Chondrocyte (in vitro differentiated cells): Measurements from ENCODE around the gene IGFL3. TPM values are rescaled to one million over a fixed set of nuclear protein-coding genes. Genes with fewer than 3 reads are reported as not detected.

Experiments used
- DNase-seq: peaks from one replicate; pipeline ENCODE4 v3.0.0; 2021; ENCODE audit warnings: mixed read lengths, low spot score
- H3K27ac Mint-ChIP-seq: one replicate; pipeline ENCODE4 v1.8.0; 2021; ENCODE audit warnings: mild to moderate bottlenecking, moderate library complexity, mixed read lengths; ENCODE audit not compliant: unreplicated experiment
- H3K27me3 Mint-ChIP-seq: 2 replicates; pipeline ENCODE4 v1.8.0; 2021; ENCODE audit warnings: low read depth, mixed read lengths
- H3K36me3 Mint-ChIP-seq: 2 replicates; pipeline ENCODE4 v1.8.0; 2021; ENCODE audit warnings: low read depth, mixed read lengths
- H3K4me1 Mint-ChIP-seq: 2 replicates; pipeline ENCODE4 v1.8.0; 2021; ENCODE audit warnings: low read depth, mild to moderate bottlenecking, mixed read lengths
- H3K4me3 Mint-ChIP-seq: one replicate; pipeline ENCODE4 v1.8.0; 2021; ENCODE audit warnings: mild to moderate bottlenecking, moderate library complexity, mixed read lengths; ENCODE audit not compliant: unreplicated experiment
- H3K9me3 Mint-ChIP-seq: 2 replicates; pipeline ENCODE4 v1.8.0; 2021; ENCODE audit warnings: low read depth, mixed read lengths
- CTCF ChIP-seq: fragments of 200-600 bp; sonication (generic); IDR thresholded peaks from 2 replicates; pipeline ENCODE4 v1.5.0; 2021; ENCODE audit warnings: antibody characterized with exemption, mild to moderate bottlenecking, moderate library complexity
- total RNA-seq: library from RNA; stranded (reverse); gene quantifications from 3 replicates; pipeline ENCODE4 v1.2.1, GENCODE V29; 2021

The IGFL3 gene
- total RNA-seq, 1 donor from 2014 or later, result 0.70 TPM

GRCh38 chr19:46126086-46126580 lies 1.6 kb upstream of the IGFL3 start:
- no peak for TF ChIP-seq CTCF
- Mint-ChIP-seq H3K4me3 (no peak overlapping the region), H3K4me1 (peaks cover 2% of the 10 kb centered on the region), H3K9me3 (peaks cover 11% of the 10 kb centered on the region), H3K27ac (no peak overlapping the region), H3K36me3 (peaks cover 8% of the 10 kb centered on the region), H3K27me3 (peaks cover 38% of the 10 kb centered on the region)
- no peak for DNase-seq

GRCh38 chr19:46125447-46125846 lies 959 bp upstream of the IGFL3 start:
- peaks cover 2% of the 10 kb centered on the region for H3K4me1 Mint-ChIP-seq
- peaks cover 38% of the 10 kb centered on the region for H3K27me3 Mint-ChIP-seq
- TF ChIP-seq CTCF, result no peak
- no peak overlapping the region for H3K27ac Mint-ChIP-seq
- no peak overlapping the region for H3K4me3 Mint-ChIP-seq
- peaks cover 11% of the 10 kb centered on the region for H3K9me3 Mint-ChIP-seq
- DNase-seq, result no peak
- H3K36me3 Mint-ChIP-seq, result peaks cover 8% of the 10 kb centered on the region

- H3K4me3 Mint-ChIP-seq, result no peak overlapping the region
- DNase-seq, result no peak
- peaks cover 24% of the 10 kb centered on the region for H3K27me3 Mint-ChIP-seq
- peaks cover 4% of the 10 kb centered on the region for H3K9me3 Mint-ChIP-seq
- H3K27ac Mint-ChIP-seq, result no peak overlapping the region
- no peak for TF ChIP-seq CTCF
- peaks cover 19% of the 10 kb centered on the region for H3K4me1 Mint-ChIP-seq
- peaks cover 3% of the 10 kb centered on the region for H3K36me3 Mint-ChIP-seq
Measured at GRCh38 chr19:46118136-46118535, 6.4 kb downstream of the IGFL3 start.

- Mint-ChIP-seq H3K4me3 (no peak overlapping the region), H3K4me1 (peaks cover 17% of the 10 kb centered on the region), H3K27me3 (peaks cover 30% of the 10 kb centered on the region), H3K27ac (no peak overlapping the region), H3K36me3 (peaks cover 3% of the 10 kb centered on the region), H3K9me3 (peaks cover 4% of the 10 kb centered on the region)
- no peak for DNase-seq
- no peak for TF ChIP-seq CTCF
Measured at GRCh38 chr19:46116121-46116520, 8.4 kb downstream of the IGFL3 start.

- no peak for TF ChIP-seq CTCF
- H3K27me3 Mint-ChIP-seq, result peaks cover 33% of the 10 kb centered on the region
- peaks cover 17% of the 10 kb centered on the region for H3K4me1 Mint-ChIP-seq
- DNase-seq, result no peak
- no peak overlapping the region for H3K4me3 Mint-ChIP-seq
- H3K9me3 Mint-ChIP-seq, result peaks cover 4% of the 10 kb centered on the region
- H3K27ac Mint-ChIP-seq, result no peak overlapping the region
- peaks cover 3% of the 10 kb centered on the region for H3K36me3 Mint-ChIP-seq
Measured at GRCh38 chr19:46115396-46116106, 8.9 kb downstream of the IGFL3 start.
